T-helper 1 cell treated with Interleukin-12 subunit alpha and Interleukin-12 subunit beta and Interleukin-4 antibody, amounts not matched to agents 30 ng/mL and 1 ng/mL, for 36 hours (primary cell): Measurements from ENCODE around the gene EMCN. TPM values are rescaled to one million over a fixed set of nuclear protein-coding genes. Genes with fewer than 3 reads are reported as not detected.
"Not testable (repeated sequence)": the region's sequence is repeated elsewhere in the genome, so short reads cannot be mapped to it uniquely, and the experiment has no call there.

Source experiments
- intact Hi-C: fragments of 100-400 bp; cut with micrococcal nuclease; formaldehyde crosslinking; loops from one replicate; pipeline ENCODE4 v1.15.1; 2024
- total RNA-seq: library from RNA; stranded (reverse); gene quantifications from 2 replicates; pipeline ENCODE4 v1.2.3, GENCODE V29; 2022

The EMCN gene
- not detected in 2 replicates for total RNA-seq

DNA sequence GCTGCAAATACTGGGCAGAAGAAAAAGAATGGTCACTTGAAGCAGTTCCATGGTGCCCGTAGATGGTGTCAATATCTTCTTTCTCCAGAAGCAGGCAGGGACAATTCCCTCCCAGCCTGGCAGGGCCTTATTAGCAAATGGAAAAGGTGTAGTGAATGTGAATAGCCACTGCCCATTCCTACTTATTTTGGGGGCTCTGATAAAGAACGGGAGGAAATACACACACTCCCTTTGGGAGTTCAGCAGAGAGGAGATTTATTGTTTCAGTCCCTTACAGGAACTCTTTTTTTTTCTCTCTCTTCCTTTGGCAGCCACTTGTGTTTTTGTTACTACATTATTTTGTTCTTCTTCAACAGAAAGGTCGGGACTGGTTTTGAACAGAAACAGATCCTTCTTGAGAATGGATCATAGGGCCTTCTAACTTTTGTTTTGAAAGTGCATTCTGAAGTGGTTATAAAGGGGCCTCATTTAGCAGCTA, at the start of gene EMCN:
Gene EMCN, minus strand, starts transcription at position 159 of the 478 bp plus-strand sequence. Its CDS starts 108 bp downstream, at position 51.
- intact Hi-C loops, result no loop called here

- intact Hi-C loops, result loop anchor here (5.0 kb wide), 1 partner anchor 456 kb away; no protein-coding TSS in a partner anchor
These were observed 48.6 kb upstream of the EMCN start for GRCh38 chr4:100566396-100566795.

DNA sequence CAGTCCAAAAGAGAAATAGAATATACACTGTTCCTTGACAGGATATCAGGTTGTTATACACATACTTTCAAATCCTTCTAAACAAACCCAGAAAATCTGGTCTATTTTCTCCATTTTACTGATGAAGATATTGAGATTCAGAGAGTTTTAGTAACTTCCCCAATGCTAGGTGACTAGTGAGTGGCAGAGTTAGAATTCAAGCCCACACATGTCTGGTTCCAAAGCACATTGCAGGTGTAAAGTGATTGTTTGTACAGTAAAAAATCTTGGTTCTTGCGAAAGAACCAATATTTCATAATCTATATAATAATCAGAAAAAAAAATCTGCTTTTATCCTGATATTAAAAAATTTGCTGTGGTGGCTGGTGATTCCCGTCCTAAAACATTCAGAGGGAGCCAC, 39.5 kb upstream of the EMCN start:
- intact Hi-C loops, result no loop called here

DNA sequence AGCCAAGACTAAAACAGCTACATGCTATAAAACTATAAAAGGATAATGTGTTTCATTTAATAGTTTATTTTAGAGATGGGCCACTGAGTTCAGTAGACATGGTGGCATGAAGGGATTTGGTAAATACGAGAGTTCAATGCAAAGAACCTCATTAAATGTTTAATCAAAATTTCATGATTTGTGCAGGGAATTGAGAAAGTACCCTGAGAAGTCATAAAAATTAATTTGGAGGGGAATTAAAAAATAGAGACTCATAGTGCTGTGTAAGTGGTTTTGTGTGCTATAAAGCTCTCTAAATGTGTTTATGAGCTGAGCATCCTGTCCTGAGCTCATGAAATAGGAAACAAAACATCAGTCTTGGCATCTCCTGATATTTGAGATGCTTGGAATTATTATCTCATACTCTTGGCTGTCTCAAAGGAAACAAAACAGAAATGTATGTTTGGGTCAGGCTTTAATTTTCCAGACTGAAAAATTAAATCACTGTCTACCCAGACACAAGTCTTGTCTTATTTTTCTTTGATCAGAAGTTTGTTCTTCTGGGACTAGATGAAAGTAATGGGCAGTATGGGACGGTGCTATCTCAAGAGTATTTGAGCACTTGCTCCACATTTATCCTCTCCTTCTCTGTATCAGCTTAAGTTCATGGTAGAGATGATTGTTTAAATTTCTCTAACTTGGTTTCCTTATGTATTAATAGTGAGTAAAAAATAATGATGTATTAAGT, 38.0 kb upstream of the EMCN start:
- intact Hi-C loops, result no loop called here

GRCh38 chr4:100548200-100548560, 30.4 kb upstream of the EMCN start:
- intact Hi-C loops, result loop anchor here (10.0 kb wide), 1 partner anchor 453 kb away; no protein-coding TSS in a partner anchor

GRCh38 chr4:100547541-100548199, 29.8 kb upstream of the EMCN start:
- intact Hi-C loops, result loop anchor here (10.0 kb wide), 1 partner anchor 453 kb away; no protein-coding TSS in a partner anchor

GRCh38 chr4:100545427-100545826, 27.6 kb upstream of the EMCN start:
- intact Hi-C loops, result loop anchor here (10.0 kb wide), 1 partner anchor 451 kb away; no protein-coding TSS in a partner anchor

GRCh38 chr4:100540131-100540530, 22.3 kb upstream of the EMCN start:
- intact Hi-C loops, result loop anchor here (10.0 kb wide), 1 partner anchor 445 kb away; no protein-coding TSS in a partner anchor

GRCh38 chr4:100539706-100540105, 21.9 kb upstream of the EMCN start:
- intact Hi-C loops, result loop anchor here (10.0 kb wide), 1 partner anchor 445 kb away; no protein-coding TSS in a partner anchor

GRCh38 chr4:100533741-100534140, 15.9 kb upstream of the EMCN start:
- intact Hi-C loops, result no loop called here

GRCh38 chr4:100530161-100530560, 12.3 kb upstream of the EMCN start:
- intact Hi-C loops, result not testable (repeated sequence)

- intact Hi-C loops, result no loop called here
These were observed 7.9 kb upstream of the EMCN start for GRCh38 chr4:100525686-100526085.

DNA sequence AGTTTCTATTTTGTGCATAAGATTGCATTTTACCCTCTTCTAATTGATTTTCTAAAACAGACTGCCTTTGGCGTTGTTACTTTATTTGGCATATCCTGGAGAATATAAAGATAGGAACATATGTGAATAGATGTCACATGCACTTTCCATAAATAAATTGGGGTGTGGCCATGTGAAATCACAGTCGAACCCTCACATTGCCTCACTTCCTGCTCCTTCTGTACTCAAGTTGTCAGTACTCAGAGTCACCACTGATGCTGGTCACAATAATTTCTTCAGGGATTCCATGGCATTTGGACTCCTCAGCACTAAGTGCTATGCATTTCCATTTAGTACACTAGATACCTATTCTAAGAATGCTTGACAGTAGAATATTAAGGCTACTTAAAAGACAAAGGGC, 1.4 kb upstream of the EMCN start:
- intact Hi-C loops, result no loop called here

DNA sequence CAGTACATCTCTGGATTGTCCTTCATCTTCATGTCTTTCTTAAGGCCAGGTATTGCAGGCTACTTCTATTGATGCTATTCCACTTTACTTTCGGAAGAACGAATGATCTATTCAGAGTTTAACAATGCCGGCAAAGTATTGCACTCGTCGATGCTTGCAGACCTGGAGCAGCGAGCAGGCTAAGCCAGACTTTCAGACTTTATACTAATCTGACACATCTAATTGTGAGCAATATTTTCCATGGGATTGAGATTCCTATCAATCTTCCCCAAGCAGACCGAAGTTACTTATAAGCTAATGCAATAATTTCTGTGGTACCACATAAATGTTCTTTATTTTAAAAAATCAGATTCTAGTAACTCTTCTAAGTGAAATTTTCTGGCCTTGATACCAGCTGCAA, 1.6 kb downstream of the EMCN start:
- intact Hi-C loops, result no loop called here

DNA sequence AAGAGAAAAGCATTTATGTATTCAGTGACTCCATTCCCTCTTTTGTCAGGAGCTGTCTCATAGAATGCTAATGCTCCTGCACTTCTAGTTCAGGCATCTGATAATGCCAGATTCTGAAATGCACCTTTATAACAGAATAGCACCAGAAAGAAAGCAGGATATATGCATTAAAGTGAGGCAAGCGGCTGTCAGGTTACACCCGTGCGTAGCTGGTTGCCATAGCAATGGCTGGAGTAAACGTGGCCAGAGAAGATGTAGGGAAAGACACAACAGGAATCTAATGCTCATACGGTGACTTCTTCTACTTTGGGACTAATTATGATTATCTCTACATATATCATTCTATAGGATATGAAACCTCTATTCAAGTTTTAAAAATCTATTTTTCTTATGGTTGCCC, 5.9 kb downstream of the EMCN start:
- intact Hi-C loops, result no loop called here

DNA sequence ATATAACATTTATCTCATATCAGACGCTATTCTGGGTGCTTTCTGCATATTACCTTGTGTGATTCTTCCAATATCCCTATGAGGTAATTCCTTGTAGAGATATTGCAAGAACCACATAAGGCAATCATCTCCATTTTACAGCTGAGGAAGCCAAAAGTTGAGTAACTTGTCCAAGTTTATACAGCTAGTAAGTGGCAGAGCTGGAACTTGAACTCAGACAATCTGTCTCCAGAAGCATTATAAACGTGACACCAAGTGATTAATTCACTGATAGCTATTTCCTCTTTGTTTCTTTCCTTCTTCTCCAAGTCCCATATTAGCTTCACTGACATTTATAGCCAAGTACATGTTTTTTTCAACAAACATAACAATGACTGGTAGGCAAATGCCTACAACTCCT, 7.3 kb downstream of the EMCN start:
- intact Hi-C loops, result no loop called here

DNA sequence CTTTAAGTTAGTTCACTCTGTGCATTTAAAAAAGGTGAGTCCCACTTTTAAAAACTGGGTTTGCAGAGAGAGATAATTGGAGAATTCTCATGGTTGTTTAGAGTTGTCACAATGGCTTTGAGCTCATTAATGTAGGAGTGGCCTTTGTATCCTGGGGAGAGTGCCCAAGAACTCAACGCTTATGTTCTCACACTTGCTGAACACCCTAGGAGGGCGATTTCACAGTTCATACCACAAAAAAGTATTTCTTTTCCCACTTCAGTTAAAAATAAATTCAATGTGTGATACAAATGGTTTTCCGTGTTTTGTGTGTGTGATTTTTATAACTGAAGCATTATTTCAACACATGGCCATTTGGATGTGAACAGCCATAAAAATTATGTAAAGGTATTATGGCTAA, 8.4 kb downstream of the EMCN start:
- intact Hi-C loops, result no loop called here

GRCh38 chr4:100508691-100509090, 9.1 kb downstream of the EMCN start:
- intact Hi-C loops, result no loop called here

- intact Hi-C loops, result no loop called here
These were observed 13.5 kb downstream of the EMCN start for GRCh38 chr4:100504086-100504874.

DNA sequence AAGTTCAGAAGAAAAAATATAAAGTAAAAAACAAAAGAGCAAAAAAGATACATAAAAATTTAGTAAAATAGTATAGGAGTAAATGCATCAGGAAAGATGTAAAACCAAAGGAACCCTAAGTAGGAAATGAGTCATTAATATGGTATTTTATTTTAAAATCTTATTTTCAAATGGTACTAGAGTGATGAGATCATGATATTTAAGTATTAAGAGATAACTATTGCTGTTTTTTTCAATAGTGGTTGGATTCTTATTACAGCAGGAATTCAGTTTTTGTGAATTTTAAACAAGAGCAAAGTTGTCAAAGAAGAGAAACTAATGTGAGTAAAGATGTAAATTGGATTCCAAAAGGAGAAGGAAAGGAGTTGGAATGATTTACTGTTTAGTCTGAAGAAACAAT, 20.0 kb downstream of the EMCN start:
- intact Hi-C loops, result no loop called here

DNA sequence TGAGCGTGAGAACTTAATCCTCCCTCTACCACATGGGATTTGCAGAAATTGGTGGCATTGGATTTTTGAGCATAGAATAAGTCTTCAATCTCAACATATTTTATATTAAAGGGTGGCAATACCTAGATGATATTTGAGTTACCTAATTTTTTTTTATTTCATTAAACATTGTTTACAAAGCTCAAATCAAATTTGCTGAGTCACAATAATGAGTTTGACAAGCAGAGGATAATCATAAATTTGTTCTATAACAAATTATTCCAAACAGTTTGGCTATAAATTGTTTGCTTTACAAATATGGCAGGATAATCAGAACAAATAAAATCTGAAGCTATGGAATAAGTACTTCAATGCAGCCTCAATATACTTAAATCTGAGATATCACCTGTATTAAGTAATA, 22.7 kb downstream of the EMCN start:
- intact Hi-C loops, result no loop called here

DNA sequence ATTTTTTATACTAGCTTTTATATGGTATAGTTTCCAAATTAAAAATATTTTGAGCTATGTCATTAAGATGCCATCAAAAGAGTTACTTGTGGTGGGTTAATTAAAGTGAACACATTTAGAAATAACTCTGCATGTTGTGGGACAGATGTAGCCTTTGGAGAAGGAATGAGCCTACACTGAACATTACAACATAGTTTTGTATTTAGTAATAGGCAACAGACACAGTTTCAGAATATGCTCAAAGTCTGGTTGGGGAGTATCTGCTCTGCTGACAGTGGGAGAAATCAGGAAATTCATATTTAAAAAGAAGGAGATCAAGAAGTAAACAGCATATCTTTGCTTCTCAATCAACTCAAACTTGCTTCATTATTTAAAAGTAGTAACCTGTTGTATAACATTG, 23.7 kb downstream of the EMCN start:
- intact Hi-C loops, result no loop called here
